SU-DHL-6 (cell line): ENCODE results near the gene NPAS2.

Experiments used
- H2AFZ ChIP-seq: fragments of 200-600 bp; sonication (generic); 2 replicates; pipeline ENCODE4 v1.6.1; 2014; ENCODE audit warnings: low read depth, mild to moderate bottlenecking, moderate library complexity, mixed read lengths, antibody characterized with exemption, low read length; ENCODE audit not compliant: severe bottlenecking
- H3F3A ChIP-seq: fragments of 200-600 bp; shearing (Covaris generic); 2 replicates; pipeline ENCODE4 v1.6.0; 2016; ENCODE audit warnings: antibody characterized with exemption, mild to moderate bottlenecking; ENCODE audit not compliant: insufficient read depth
- H3K27ac ChIP-seq: fragments of 200-600 bp; sonication (generic); 2 replicates; pipeline ENCODE4 v1.5.1; 2016; ENCODE audit warnings: low read depth, mild to moderate bottlenecking, low read length, moderate library complexity, mixed read lengths
- H3K27me3 ChIP-seq: fragments of 200-600 bp; sonication (generic), shearing (Covaris generic); 2 replicates; pipeline ENCODE4 v1.6.0; 2014; ENCODE audit warnings: mild to moderate bottlenecking, low read length
- H3K36me3 ChIP-seq: fragments of 200-600 bp; sonication (generic); 2 replicates; pipeline ENCODE4 v1.6.1; 2014; ENCODE audit warnings: mild to moderate bottlenecking, low read length, mixed read lengths
- H3K4me2 ChIP-seq: fragments of 300-600, 200-600 bp; shearing (Covaris generic), sonication (generic); 2 replicates; pipeline ENCODE4 v1.6.0; 2014; ENCODE audit warnings: low read length, low read depth, mild to moderate bottlenecking; ENCODE audit not compliant: poor library complexity, severe bottlenecking
- H3K4me3 ChIP-seq: fragments of 200-600 bp; sonication (generic); 2 replicates; pipeline ENCODE4 v1.5.1; 2014; ENCODE audit warnings: antibody characterized with exemption, low read length, mild to moderate bottlenecking, mixed read lengths; ENCODE audit not compliant: insufficient read depth, poor library complexity, severe bottlenecking
- H3K79me2 ChIP-seq: fragments of 200-600 bp; sonication (generic); 2 replicates; pipeline ENCODE4 v1.6.1; 2014; ENCODE audit warnings: mild to moderate bottlenecking, low read length, moderate library complexity; ENCODE audit not compliant: insufficient read depth
- H3K9ac ChIP-seq: fragments of 200-600 bp; sonication (generic); 2 replicates; pipeline ENCODE4 v1.7.0; 2014; ENCODE audit warnings: mild to moderate bottlenecking, low read length
- H3K9me2 ChIP-seq: fragments of 200-600 bp; sonication (generic); replicated peaks from 2 replicates; pipeline ENCODE4 v1.6.1; 2014; ENCODE audit warnings: low read length; ENCODE audit not compliant: insufficient read depth
- H3K9me3 ChIP-seq: fragments of 200-600 bp; sonication (generic); 2 replicates; pipeline ENCODE4 v1.6.1; 2014; ENCODE audit warnings: low read length, mixed read lengths; ENCODE audit not compliant: insufficient read depth
- H4K20me1 ChIP-seq: fragments of 200-600 bp; sonication (generic); 2 replicates; pipeline ENCODE4 v1.6.1; 2014; ENCODE audit warnings: low read depth, mild to moderate bottlenecking, antibody characterized with exemption, low read length, moderate library complexity, mixed read lengths
- EZH2phosphoT487 ChIP-seq: fragments of 200-600 bp; sonication (generic), shearing (Covaris generic); conservative IDR thresholded peaks from 2 replicates; pipeline ENCODE4 v1.6.1; 2018; ENCODE audit warnings: mild to moderate bottlenecking, antibody characterized with exemption, low read length, moderate library complexity, mixed read lengths
- TF ChIP-seq, protein P1 (sequence below): fragments of 200-600 bp; sonication (generic); IDR thresholded peaks from one replicate; pipeline ENCODE4 v1.5.1; 2017; ENCODE audit warnings: antibody characterized with exemption, mild to moderate bottlenecking, low read length, moderate library complexity; ENCODE audit not compliant: insufficient read depth, poor library complexity, severe bottlenecking

The NPAS2 gene

DNA sequence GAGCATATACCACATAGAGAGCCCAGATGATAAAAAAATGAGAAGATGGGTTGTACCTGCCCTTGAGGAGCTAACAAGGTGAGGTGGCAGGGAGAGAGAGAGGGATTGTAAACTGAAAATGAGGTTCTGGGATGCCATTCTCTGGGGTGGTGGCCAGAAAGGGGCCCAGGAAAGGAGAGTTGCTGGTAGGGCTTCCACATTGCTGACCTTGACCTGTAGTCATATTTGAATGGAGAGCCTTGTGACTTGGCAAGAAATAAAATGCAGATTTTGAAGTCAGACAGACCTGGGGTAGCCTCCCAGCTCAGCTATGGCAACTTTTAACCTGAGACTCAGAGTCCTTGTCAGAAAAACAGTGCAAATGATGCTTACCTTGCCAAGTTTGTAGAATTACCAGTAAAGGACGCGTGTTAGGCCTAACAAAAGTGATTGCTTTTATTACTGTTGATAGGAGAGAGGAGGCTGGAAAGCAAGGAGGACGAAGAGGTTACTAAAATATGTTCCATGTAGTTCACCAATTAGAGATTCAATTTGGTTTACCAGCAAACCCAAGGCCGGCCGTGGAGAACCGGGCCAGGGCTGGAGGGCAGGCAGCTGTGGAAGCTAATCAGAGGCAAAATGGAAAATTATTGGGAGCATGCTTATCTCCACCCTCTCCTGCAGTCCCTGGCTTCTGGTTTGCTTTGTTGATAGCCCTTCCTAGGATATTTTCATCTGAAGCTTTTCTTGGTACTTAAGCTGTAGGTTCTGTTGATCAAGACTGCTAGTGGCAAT is 3.9 kb downstream of the NPAS2 start:
- H3K9me2 ChIP-seq = no peaks in the 10 kb centered on the region; the same call in 1 of the 2 replicates
- H3K9ac ChIP-seq = no peak overlapping the region
- H3K36me3 ChIP-seq = no peaks in the 10 kb centered on the region
- no peaks in the 10 kb centered on the region for H3F3A ChIP-seq
- H3K27me3 ChIP-seq = no peaks in the 10 kb centered on the region
- H4K20me1 ChIP-seq = no peaks in the 10 kb centered on the region
- TF ChIP-seq, protein P1, sequence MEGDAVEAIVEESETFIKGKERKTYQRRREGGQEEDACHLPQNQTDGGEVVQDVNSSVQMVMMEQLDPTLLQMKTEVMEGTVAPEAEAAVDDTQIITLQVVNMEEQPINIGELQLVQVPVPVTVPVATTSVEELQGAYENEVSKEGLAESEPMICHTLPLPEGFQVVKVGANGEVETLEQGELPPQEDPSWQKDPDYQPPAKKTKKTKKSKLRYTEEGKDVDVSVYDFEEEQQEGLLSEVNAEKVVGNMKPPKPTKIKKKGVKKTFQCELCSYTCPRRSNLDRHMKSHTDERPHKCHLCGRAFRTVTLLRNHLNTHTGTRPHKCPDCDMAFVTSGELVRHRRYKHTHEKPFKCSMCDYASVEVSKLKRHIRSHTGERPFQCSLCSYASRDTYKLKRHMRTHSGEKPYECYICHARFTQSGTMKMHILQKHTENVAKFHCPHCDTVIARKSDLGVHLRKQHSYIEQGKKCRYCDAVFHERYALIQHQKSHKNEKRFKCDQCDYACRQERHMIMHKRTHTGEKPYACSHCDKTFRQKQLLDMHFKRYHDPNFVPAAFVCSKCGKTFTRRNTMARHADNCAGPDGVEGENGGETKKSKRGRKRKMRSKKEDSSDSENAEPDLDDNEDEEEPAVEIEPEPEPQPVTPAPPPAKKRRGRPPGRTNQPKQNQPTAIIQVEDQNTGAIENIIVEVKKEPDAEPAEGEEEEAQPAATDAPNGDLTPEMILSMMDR = no peak
- no peak for TF ChIP-seq EZH2phosphoT487
- no peak overlapping the region for H2AFZ ChIP-seq
- H3K4me3 ChIP-seq = no peak overlapping the region
- H3K4me2 ChIP-seq = no peak overlapping the region
- H3K9me3 ChIP-seq = no peaks in the 10 kb centered on the region
- H3K27ac ChIP-seq = no peak overlapping the region
- H3K79me2 ChIP-seq = no peaks in the 10 kb centered on the region

DNA sequence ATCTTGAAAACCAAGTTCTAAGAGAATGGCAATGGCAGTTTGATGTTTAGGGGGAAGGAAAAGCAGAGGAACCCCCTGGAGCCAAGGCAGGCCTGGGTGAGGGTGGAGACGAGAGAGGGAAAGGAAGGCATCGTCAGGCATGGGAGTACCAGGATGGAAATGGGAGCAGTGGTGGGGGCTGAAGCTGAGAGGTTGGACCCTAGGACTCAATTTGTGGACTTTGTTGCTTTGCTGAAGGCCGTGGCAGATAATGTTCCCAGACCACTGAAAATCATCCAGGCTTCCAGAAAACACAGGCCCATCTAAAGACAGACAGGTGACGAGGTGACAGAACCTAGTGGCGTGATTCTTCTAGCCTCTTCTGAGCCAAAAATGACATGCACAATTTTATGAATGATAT is 4.9 kb downstream of the NPAS2 start:
- H3K27ac ChIP-seq = no peak overlapping the region
- H3K4me3 ChIP-seq = no peak overlapping the region
- no peaks in the 10 kb centered on the region for H3K27me3 ChIP-seq
- H3F3A ChIP-seq = no peaks in the 10 kb centered on the region
- no peak overlapping the region for H2AFZ ChIP-seq
- no peak for TF ChIP-seq EZH2phosphoT487
- TF ChIP-seq, protein P1 = no peak
- H3K79me2 ChIP-seq = no peaks in the 10 kb centered on the region
- H4K20me1 ChIP-seq = no peaks in the 10 kb centered on the region
- H3K9ac ChIP-seq = no peak overlapping the region
- no peaks in the 10 kb centered on the region; the same call in 1 of the 2 replicates for H3K9me2 ChIP-seq
- H3K9me3 ChIP-seq = no peaks in the 10 kb centered on the region
- no peak overlapping the region for H3K4me2 ChIP-seq
- no peaks in the 10 kb centered on the region for H3K36me3 ChIP-seq

DNA sequence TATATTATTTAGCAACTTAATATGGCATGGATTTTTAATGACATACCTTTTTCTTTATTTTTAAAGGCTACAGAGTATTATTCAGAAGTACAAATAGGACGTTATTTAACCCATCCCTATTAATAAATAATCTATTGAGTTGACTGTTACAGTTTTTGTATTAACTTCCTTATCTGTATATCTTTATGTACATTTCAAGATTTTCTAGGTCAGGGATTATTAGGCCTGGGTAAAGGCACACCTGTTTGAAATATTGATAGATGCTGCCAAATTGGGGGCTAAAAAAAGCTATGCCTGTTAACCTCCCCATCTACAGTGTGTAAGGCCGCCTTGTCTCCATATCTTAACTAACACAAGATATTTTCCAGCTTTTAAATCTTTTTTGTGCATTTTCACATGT is 6.6 kb downstream of the NPAS2 start:
- H3K27me3 ChIP-seq = no peaks in the 10 kb centered on the region
- H3K79me2 ChIP-seq = no peaks in the 10 kb centered on the region
- H3K27ac ChIP-seq = no peak overlapping the region

More for the DNA sequence above, 6.6 kb downstream of the NPAS2 start:
- no peak for TF ChIP-seq EZH2phosphoT487
- TF ChIP-seq, protein P1 = no peak
- H3K9me3 ChIP-seq = no peaks in the 10 kb centered on the region
- H4K20me1 ChIP-seq = no peaks in the 10 kb centered on the region
- no peak overlapping the region for H2AFZ ChIP-seq
- H3F3A ChIP-seq = no peaks in the 10 kb centered on the region
- H3K4me2 ChIP-seq = no peak overlapping the region
- H3K9me2 ChIP-seq = no peaks in the 10 kb centered on the region; the same call in 1 of the 2 replicates
- no peaks in the 10 kb centered on the region for H3K36me3 ChIP-seq
- no peak overlapping the region for H3K9ac ChIP-seq
- no peak overlapping the region for H3K4me3 ChIP-seq
